Transverse colon (tissue), 4 donors: ENCODE results near the gene HOXA2. TPM values are rescaled to one million over a fixed set of nuclear protein-coding genes. Genes with fewer than 3 reads are reported as not detected.

Source experiments
- DNase-seq: peaks from one replicate; pipeline ENCODE4 v3.0.0-alpha.2; 2019
- H3K27ac ChIP-seq, 4 donors: fragments of 200-600 bp; sonication (generic); 2 replicates each; pipeline ENCODE4 v1.5.1; 2016 to 2018; ENCODE audit warnings: inconsistent platforms in 4 of 4
- H3K27me3 ChIP-seq: fragments of 200-600 bp; sonication (generic); 2 replicates; pipeline ENCODE4 v1.5.1; 2017; ENCODE audit warnings: inconsistent platforms
- H3K36me3 ChIP-seq, 4 donors: fragments of 200-600 bp; sonication (generic); 2 replicates each; pipeline ENCODE4 v1.5.1; 2017 to 2019; ENCODE audit warnings: inconsistent platforms in 4 of 4
- H3K4me1 ChIP-seq, 4 donors: fragments of 200-600 bp; sonication (generic); 2 replicates each; pipeline ENCODE4 v1.5.1; 2017 to 2020; ENCODE audit warnings: inconsistent platforms in 4 of 4
- H3K4me3 ChIP-seq, 4 donors: fragments of 200-600 bp; sonication (generic); 1 replicate in 1 of 4; 2 replicates in 3 of 4; pipeline versions ENCODE4 v1.5.1 to v1.6.1; 2017 to 2019; ENCODE audit warnings: inconsistent platforms in 4 of 4
- H3K9me3 ChIP-seq, 2 donors: fragments of 200-600 bp; sonication (generic); 2 replicates each; pipeline ENCODE4 v1.5.1; 2017 to 2019; ENCODE audit warnings: inconsistent platforms in 2 of 2
- CTCF ChIP-seq, 5 experiments: fragments of 200-600 bp in 3 of 5; fragments of 450-650 bp in 2 of 5; sonication (generic) in 3 of 5; IDR thresholded peaks; 1 replicate in 2 of 5; 2 replicates in 3 of 5; pipeline ENCODE4 v1.5.1; 2016 to 2017; ENCODE audit warnings: antibody characterized with exemption in 5 of 5, inconsistent platforms in 3 of 5, mild to moderate bottlenecking in 2 of 5, moderate library complexity in 1 of 5
- EP300 ChIP-seq: sonication (generic); formaldehyde crosslinking; IDR thresholded peaks from one replicate; pipeline ENCODE4 v1.6.1; 2017; ENCODE audit warnings: antibody characterized with exemption, low read depth
- POLR2A ChIP-seq: fragments of 450-650 bp; IDR thresholded peaks from one replicate; pipeline ENCODE4 v1.6.1; 2016; ENCODE audit warnings: antibody characterized with exemption, mild to moderate bottlenecking, moderate library complexity
- POLR2AphosphoS5 ChIP-seq, 3 donors: sonication (generic); formaldehyde crosslinking; IDR thresholded peaks; one replicate each; pipeline ENCODE4 v1.6.1; 2016; ENCODE audit warnings: antibody characterized with exemption in 3 of 3
- WGBS, 2 donors: methylation state at CpG; one replicate each; pipeline ENCODE4 v1.1.5; 2018; ENCODE audit warnings: low coverage in 1 of 2; 5-methylcytosine and 5-hydroxymethylcytosine counted together
- in situ Hi-C, 4 donors: fragments of 200-750 bp; cut with MboI; loops; one replicate each; pipeline versions ENCODE4 v1.15.0 to v1.15.1; 2017; ENCODE audit warnings: low sequenced_read_pairs in 3 of 4, low pct_ligation_motif_present in 1 of 4, low pct_unique_long_range_greater_than_20kb in 1 of 4
- intact Hi-C: fragments of 100-400 bp; cut with DNase I; formaldehyde crosslinking; loops from one replicate; pipeline ENCODE4 v1.15.1; 2023; ENCODE audit warnings: low total_unique reads
- total RNA-seq, 4 donors: library from RNA; depleted of rRNA; stranded (reverse); fragments of >200 nt; gene quantifications; one replicate each; pipeline ENCODE4 v1.1.0, GENCODE V29; 2016

HOXA2 gene
- total RNA-seq, 4 donors from 2014 or later = 2.7 to 16.1 (median 5.2) TPM

DNA sequence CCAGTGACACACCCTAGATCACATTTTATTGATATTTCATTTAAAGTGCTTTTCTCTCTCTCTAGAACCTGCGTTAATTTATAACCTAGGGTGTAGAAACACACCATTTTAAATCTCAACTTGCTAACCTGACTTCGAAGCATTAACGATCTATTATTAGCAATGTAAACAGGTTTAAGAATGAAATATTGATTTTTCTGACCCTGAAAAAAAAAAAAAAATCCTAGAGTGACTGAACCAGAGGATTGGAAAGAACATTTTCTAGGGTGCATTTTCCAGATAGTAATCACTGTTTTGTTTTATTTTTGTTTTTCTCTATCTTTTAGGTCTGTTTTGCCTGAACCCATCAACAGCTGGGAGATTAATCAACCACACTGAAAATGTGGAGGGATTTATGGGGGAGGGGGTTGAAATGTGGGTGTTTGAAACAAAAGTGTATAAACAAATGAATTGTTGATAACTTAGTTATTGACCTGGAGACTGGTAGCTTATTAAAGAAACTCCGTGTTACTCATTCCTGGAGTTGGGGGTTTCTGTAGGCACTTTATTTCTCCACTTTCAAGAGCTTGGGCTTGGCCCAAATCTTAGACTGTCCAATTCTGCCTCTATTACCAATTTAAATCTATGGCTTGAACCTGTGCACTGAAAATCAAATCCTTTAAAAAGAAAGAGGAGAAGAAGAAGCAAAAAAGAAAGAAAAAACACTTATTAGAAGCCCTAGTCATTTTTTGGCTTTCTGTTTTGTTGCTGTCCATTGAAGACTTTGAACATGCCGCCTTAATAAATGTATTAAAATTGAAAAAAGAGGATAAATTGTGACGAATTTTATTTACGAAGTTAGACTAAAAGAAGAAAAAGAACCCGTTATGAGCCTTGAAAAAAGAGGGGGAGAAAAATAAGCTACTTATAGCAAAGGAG lies 2.8 kb downstream of the HOXA2 start:
- intact Hi-C loops = loop anchor here (2.0 to 10.0 kb wide), 2 partner anchors 29 to 245 kb away; no protein-coding TSS in a partner anchor

DNA sequence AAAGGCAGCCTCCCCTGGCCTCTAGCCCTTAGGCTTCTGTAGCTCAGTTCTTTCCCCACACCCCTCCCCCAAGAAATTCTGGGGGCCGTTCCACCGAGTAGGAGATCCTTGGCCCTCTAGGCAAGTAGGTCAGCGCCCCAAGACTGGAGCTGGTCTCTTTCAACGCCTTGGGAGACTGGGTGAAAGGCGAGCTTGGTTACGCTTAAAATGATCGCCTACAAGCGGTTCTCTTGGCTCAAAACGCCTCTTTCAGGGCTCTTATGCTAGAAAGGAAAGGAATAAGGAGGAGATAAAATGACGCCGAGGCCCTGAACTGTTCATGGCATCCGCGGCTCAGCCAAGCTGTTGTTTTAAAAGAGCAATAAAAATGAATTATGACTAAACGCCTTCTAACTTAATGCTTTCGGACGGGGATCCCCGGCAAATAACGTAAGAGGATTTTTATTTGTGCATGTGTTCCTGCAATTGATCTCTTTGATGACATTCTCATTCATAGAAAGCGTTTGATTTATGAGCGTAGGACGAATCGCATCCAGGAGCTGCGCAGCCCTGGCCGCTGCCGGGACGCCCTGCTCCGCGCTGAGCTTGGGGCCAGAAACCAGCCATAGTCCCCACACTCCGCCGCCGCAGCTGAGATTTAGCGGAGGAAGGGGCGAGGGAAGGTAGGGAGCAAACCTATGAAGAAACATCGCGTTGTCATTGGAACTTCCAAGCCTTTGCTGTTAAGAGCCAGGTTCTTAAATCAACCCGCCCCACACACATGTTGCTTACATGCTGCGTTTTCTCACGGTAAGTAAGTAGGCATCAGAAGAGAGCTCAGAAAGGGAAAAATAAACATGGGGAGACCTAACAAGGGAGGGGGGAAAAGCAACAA lies 3.7 kb downstream of the HOXA2 start:
- peak; percentile 73 for DNase-seq
- in situ Hi-C loops (loop anchor here in 1 of 4 donors (10.0 kb wide), 1 partner anchor 244 kb away; no protein-coding TSS in a partner anchor), intact Hi-C loops (loop anchor here (2.0 to 10.0 kb wide), 2 partner anchors 30 to 244 kb away; no protein-coding TSS in a partner anchor)
- Histone ChIP-seq H3K4me1 (peaks cover 19 to 63% (median 48%) of the 10 kb centered on the region in 4 donors), H3K4me3 (peak overlapping the region; percentile 9 to 97 (median 64)), H3K9me3 (no peaks in the 10 kb centered on the region), H3K27ac (peak overlapping the region; percentile 90 to 96 (median 92)), H3K27me3 (no peaks in the 10 kb centered on the region), H3K36me3 (no peaks in the 10 kb centered on the region)
- 2 to 21% methylated on average over 29 to 38 of the region's 38 CpGs for WGBS, 2 donors
- TF ChIP-seq EP300 (peak; percentile 75), POLR2A (peak; percentile 58), CTCF (IDR thresholded peaks at IDR 0.05) (no peak), POLR2AphosphoS5 (IDR thresholded peaks at IDR 0.05) (peak; percentile 59 to 88 (median 76))

More for the DNA sequence above, 2.8 kb downstream of the HOXA2 start:
- Histone ChIP-seq H3K9me3 (no peaks in the 10 kb centered on the region), H3K36me3 (no peaks in the 10 kb centered on the region), H3K27ac (peak overlapping the region; percentile 90 to 96 (median 92)), H3K4me3 (peak overlapping the region in 3 of 4 donors; percentile 61 to 97 (median 66)), H3K4me1 (peaks cover 19 to 72% (median 49%) of the 10 kb centered on the region in 4 donors), H3K27me3 (no peaks in the 10 kb centered on the region)
- in situ Hi-C loops = loop anchor here in 1 of 4 donors (10.0 kb wide), 1 partner anchor 245 kb away; no protein-coding TSS in a partner anchor
- whole genome bisulfite sequencing, 2 donors = 58 to 61% methylated on average over 8 of the region's 8 CpGs
- no peak for TF ChIP-seq POLR2A
- no peak for TF ChIP-seq POLR2AphosphoS5 (IDR thresholded peaks at IDR 0.05)
- TF ChIP-seq CTCF (IDR thresholded peaks at IDR 0.05) = no peak
- TF ChIP-seq EP300 = no peak
- no peak for DNase-seq

- Histone ChIP-seq H3K4me1 (peaks cover 19 to 56% (median 47%) of the 10 kb centered on the region in 4 donors), H3K27me3 (no peaks in the 10 kb centered on the region), H3K4me3 (peak overlapping the region; percentile 9 to 97 (median 64)), H3K36me3 (no peaks in the 10 kb centered on the region), H3K27ac (peak overlapping the region; percentile 90 to 96 (median 92)), H3K9me3 (no peaks in the 10 kb centered on the region)
- DNase-seq = no peak
- in situ Hi-C loops = loop anchor here in 1 of 4 donors (10.0 kb wide), 1 partner anchor 243 kb away; no protein-coding TSS in a partner anchor
- intact Hi-C loops = loop anchor here (2.0 to 10.0 kb wide), 2 partner anchors 31 to 243 kb away; no protein-coding TSS in a partner anchor
- TF ChIP-seq POLR2A (no peak), EP300 (no peak), POLR2AphosphoS5 (IDR thresholded peaks at IDR 0.05) (no peak), CTCF (IDR thresholded peaks at IDR 0.05) (no peak)
- 17 to 32% methylated on average over 3 to 34 of the region's 35 CpGs for WGBS, 2 donors
These were observed 4.6 kb downstream of the HOXA2 start for GRCh38 chr7:27097686-27098577.
